Right hindlimb (tissue), 1 donor: ENCODE results near the gene IL17RD.

Source experiments
- DNase-seq: peaks from one replicate; pipeline ENCODE4 v3.0.0-alpha.2; 2018

IL17RD gene

DNA sequence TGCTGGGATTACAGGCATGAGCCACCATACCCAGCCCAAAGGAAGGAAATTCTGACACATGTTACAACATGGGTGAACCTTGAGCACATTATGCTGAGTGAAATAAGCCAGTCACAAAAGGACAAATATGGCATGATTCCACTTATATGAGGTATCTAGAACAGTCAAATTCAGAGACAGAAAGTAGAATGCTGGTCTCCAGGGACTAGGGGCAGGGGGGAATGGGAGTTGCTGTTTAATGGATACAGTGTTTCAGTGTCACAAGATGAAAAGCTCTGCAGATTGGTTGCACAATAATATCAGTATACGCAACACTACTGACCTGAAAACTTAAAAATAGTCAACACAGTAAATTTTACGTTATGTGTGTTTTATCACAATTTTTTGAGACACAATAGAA is 100.6 kb downstream of the IL17RD start:
- DNase-seq, result no peak

DNA sequence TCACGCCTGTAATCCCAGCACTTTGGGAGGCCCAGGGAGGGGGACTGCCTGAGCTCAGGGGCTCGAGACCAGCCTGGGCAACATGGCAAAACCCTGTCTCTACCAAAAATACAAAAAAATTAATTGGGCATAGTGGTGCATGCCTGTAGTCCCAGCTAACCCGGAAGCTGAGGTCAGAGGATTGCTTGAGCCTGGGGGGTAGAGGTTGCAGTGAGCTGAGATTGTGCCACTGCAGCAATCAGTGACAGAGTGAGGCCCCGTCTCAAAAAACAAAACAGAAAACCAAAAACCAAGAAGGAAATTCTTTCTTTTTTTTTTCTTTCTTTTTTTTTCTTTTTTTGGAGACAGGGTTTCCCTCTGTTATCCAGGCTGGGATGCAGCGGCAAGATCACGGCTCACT is 101.2 kb downstream of the IL17RD start:
- DNase-seq, result no peak

DNA sequence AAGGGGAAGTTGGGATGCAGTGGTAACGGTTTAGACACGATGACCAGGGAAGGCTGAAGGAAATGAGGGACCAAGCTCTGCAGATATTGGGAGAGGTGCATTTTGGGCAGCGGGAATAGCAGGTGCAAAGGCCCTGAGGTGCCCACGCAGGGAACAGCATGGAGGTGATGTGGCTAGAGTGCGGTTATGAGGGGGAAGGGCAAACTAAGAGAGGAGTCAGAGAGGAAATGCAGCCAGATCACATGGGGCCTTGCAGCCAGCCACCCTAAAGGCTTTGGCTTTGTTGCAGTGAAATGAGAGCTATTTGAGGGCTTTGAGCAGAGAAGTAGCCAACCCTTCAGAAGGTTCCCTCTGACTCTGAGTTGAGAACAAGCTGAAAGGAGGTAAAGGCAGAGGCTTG is 102.1 kb downstream of the IL17RD start:
- DNase-seq, result no peak

DNA sequence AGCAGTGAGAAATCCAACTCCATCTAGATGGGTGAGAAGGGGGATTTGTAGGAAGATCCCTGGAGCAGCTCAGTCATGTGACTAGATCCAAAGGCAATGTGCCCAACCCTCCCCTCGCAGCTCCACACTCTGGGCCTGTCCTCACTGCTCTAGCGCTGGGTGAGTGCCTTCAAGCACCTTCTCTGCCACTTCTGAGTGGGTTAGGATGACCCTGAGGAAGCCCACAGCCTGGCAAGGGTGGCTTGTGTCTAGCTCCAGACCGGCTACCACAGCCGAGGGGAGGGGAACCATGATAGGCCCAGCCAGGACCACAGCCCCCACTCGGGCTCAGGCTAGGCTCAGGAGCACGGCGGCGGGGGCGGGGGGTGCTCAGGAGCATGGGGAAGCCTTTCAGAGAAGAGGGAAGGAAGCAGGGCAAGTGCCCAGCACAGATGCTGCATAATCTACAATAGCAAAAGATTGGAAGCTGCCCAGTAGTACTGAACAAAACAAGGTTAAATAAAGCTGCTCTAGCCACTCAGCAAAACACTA is 103.0 kb downstream of the IL17RD start:
- DNase-seq, result no peak

DNA sequence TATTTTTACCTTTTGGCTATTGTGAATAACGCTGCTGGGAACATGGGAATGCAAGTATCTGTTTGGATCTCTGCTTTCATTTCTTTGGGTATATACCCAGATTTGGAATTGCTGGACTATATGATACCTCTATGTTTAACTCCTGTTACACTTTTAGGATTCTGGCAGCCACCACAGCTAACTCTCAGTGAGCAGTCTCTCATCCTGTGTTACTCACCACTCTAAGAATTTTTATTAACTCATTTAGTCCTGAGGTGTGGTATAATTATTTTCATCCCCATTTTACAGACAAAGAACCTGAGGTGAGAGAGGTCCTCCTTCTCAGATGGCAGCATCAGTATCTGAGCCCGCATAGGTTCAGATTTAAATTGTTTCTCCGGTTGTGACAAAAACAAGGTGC is 103.6 kb downstream of the IL17RD start:
- DNase-seq, result no peak

DNA sequence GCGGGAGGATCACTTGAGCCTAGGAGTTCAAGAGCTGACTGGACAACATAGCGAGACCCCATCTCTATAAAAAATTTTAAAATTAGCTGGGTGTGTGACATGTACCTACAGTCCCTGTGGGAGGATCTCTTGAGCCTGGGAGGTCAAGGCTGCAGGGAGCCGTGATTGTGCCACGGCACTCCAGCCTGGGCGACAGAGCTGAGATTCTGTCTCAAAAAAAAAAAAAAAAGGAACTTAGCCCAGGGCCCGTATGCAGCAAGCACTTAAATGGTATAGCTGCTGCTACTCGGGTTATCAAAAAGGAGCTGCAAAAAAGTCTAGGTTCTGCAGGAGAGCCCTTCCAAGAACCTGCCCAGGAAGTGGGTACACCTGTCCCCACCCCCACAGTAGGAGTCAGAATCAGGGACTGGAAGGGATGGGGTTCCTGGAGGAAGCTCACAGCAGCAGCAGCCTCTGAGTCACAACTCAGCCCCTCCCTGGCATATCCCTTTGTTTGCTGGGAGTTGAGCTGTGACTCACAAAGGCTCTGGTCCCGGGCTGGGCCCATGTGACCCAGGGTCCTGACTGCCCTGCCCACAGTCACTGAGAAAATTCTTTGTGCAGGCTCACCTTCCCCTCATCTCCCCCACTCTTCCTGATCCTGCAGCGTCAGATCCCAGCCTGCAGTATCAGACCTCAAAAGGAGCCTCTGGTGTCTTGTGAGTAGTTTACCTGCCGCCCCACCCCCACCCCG is 104.9 kb downstream of the IL17RD start, which contains the start of gene SPATA12:
Gene SPATA12 (plus strand): TSS at position 576 of the 733 bp plus-strand sequence. CDS start 13,031 bp downstream, outside the sequence.
- no peak for DNase-seq

DNA sequence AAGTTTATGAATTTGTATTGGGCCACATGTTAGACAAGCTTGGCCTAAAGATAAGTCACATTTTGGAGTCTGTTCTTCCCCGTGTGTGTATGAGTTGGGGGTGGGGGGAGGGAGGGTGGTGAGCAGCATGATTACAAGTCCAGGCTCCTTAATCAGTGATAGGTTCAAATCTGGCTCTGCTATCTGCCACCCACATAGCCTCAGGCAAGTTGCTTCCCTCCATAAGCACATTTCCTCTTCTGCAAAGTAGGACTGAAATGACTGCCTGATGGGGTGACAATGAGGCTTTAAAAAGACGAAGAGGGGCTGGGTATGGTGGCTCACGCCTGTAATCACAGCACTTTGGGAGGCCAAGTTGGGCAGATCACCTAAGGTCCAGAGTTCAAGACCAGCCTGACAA is 105.7 kb downstream of the IL17RD start:
- no peak for DNase-seq

DNA sequence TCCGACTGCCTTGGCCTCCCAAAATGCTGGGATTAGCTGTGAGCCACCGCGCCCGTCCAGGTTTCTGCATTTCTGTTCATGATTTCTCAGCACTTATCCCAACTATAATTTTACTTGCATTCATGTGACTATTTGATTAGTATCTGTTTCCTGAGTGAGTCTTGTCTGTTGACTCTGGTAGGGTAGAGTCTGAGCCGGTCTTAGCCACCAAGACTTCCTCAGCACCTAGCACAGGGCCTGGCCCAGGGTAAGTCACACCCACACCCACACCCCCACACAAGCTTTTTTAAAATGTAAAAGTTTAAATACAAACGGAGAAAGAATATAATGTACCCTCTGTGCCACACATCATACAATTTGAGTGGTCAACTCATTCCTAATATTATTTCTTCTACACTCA is 107.8 kb downstream of the IL17RD start:
- DNase-seq, result no peak

DNA sequence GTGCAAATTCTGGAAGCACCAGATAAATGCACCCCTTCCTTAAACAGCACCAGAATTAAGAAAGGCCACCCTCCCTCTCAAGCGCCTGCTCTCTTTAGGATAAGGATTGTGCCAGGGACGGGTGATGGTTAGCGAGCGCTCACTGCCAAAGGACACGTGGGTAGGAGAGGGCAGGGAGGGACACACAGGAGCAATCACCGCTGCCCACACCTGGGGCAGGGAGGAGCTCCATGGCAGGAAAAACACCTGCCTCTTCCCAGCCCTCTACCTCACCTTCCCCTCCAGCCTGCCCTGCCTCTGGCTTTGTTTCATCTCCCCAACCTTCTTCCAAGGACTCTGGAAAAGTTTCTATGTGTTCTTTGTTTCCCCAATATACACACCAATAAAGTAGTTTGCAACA is 112.0 kb downstream of the IL17RD start:
- DNase-seq, result no peak

DNA sequence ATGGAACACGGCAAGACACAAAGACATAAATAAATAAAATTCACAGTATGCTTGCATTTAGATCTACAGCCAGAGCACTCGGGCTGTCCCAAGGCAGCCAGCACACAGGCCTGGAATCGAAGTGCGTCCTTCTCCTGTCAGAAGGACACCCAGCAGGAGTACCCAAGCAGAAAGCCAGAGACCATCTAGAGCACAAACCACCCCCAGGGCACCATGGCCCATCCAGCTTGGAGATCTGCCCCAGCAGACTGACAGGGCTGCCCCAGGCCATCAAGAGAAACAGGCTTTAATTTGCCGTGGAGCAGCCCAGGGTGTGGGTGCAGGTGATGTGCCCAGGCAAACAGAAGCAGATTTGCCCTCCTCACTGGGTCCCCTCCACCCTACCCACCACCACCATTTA is 112.5 kb downstream of the IL17RD start:
- DNase-seq, result no peak

DNA sequence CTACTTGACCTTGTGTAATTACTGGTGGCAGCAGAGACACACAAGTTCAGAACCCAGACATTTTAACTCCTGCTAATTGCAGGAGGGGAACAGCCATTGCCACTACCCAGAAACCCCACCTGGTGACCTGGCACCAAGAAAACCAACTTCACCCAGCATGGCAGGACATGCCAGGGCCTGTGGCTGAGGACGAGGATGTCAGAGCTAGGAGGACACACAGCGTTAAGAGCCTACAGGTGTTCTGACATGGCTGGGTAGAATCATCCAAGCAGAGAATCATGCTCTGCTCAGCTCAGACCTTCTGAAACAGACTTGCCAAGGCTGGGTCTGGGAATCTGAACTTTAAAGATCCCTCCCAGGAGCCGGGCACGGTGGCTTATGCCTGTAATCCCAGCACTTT is 116.4 kb downstream of the IL17RD start:
- DNase-seq, result no peak

DNA sequence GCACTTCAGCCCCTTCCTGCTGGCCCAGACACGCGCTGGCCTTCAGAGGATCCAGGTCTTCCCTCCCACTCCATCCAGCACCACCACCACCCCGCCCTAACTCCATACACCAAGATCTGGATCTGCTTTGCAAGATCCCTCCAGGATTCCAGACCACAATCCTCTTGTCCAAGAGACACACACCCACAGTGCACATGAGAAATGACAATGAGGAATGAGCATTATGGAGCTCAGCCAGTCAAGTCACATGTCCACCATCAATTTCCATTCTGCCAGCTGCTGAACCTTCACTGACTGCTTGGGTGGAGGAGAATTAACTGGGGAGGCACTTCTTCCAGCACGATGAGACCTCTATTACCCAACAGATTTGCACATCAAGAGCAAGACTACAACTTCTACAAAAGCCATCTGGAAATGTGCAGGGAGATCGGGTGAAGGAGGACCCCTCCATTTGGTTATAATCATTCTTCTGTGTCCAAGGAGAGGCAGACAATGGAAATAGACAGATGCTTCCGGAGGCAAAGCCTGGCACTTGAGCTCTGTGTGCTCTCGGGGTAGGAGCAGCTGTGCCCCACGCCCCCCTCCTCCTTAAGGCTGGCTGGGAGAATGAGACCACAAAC is 117.0 kb downstream of the IL17RD start:
- DNase-seq, result peak; percentile 80

DNA sequence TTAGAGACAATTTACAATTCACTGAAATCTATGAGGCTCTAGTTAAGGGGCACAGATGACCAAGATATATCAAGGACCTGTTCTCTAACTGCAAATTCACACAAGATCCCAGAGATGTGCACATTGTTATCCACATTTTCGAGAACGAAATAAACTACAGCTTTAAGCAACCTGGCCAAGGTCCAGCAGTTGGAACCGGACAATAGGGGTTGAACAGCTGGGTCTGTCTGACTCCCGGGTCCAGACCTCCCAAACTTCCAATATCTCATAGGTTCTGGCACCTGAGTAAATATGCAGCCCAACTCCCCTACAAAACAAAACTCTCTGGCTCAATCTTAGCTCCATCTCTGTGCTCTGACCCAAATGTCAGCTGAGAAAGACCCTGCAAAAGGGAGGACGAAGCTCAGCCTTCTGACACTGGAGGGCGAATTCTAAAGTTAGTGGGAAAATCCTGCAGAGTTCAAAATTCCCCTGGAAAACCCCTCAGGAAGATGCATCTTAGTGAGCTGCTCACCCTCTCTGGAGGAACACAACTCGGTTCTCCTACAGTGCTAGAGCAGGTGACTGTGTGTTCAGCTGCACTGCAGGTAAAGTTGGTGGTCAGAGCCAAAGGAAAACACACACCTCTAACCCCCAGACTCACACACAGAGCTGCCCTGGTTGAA is 118.9 kb downstream of the IL17RD start:
- peak; percentile 70 for DNase-seq

DNA sequence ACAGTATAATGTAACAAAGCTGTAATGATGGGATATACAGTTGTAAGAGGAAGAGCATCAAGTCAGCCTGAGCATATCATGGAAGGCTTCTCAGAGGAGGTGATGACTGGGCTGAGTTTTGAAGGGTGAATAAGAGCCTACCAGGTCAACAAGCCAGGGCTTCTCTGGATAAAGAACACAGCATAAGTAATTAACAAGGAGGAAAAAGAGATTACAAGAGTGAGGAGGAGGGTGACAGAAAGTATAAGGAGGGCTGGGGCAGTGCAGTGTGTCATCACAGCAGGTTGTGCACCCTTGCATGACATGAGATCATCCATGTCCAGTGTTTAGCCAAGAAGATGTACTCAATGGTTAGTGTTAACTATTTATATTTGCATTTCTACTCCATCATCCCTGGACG is 121.6 kb downstream of the IL17RD start:
- DNase-seq, result no peak

DNA sequence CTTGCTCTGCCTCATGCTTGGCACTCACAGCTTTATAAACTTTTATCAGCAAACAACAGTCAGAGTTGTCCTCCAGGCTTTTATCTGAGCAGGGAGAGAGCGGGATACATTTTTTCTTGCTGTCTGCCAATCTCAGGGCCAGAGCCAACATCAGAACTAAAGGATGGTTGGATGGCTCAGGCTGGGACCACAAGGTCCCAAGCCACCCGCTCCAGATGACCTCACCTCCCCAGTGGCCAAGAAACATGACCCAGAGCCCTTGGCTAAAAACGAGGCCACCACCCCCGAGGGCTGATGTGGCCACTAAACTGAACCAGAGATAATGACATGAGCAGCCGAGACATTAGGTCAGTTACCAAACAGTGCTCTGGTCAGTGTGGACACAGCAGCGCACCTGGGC is 123.5 kb downstream of the IL17RD start:
- DNase-seq, result no peak
